Ishikawa (cell line): ENCODE results near the gene APC2.

Experiments
- CEBPB ChIP-seq: IDR thresholded peaks from 2 replicates; pipeline ENCODE4 v1.6.1; 2012
- CREB1 ChIP-seq: IDR thresholded peaks from 2 replicates; pipeline ENCODE4 v1.6.1; 2012; ENCODE audit warnings: low read depth
- EGR1 ChIP-seq: IDR thresholded peaks from 2 replicates; pipeline ENCODE4 v1.6.1; 2012
- EP300 ChIP-seq: IDR thresholded peaks from 2 replicates; pipeline ENCODE4 v1.6.1; 2012; ENCODE audit warnings: borderline replicate concordance
- FOXM1 ChIP-seq: IDR thresholded peaks from 2 replicates; pipeline ENCODE4 v1.6.1; 2012; ENCODE audit warnings: low read depth, borderline replicate concordance
- MAX ChIP-seq: IDR thresholded peaks from 2 replicates; pipeline ENCODE4 v1.6.1; 2012
- NFIC ChIP-seq: IDR thresholded peaks from 2 replicates; pipeline ENCODE4 v1.6.1; 2012
- RAD21 ChIP-seq: IDR thresholded peaks from 2 replicates; pipeline ENCODE4 v1.6.1; 2012; ENCODE audit warnings: low read depth
- REST ChIP-seq: IDR thresholded peaks from 2 replicates; pipeline ENCODE4 v1.6.1; 2012; ENCODE audit warnings: low read depth, mild to moderate bottlenecking
- TAF1 ChIP-seq: IDR thresholded peaks from 2 replicates; pipeline ENCODE4 v1.6.1; 2012; ENCODE audit warnings: low read depth, mild to moderate bottlenecking
- TCF12 ChIP-seq: IDR thresholded peaks from 2 replicates; pipeline ENCODE4 v1.6.1; 2012; ENCODE audit warnings: low read depth
- TEAD4 ChIP-seq: IDR thresholded peaks from 2 replicates; pipeline ENCODE4 v1.6.1; 2012
- USF1 ChIP-seq: IDR thresholded peaks from 2 replicates; pipeline ENCODE4 v1.6.1; 2012
- YY1 ChIP-seq: IDR thresholded peaks from 2 replicates; pipeline ENCODE4 v1.6.1; 2012; ENCODE audit warnings: low read depth
- ZBTB7A ChIP-seq: IDR thresholded peaks from 2 replicates; pipeline ENCODE4 v1.6.1; 2012; ENCODE audit warnings: low read depth

APC2 gene

GRCh38 chr19:1503925-1504773 is 54.2 kb downstream of the APC2 start:
- TF ChIP-seq ZBTB7A, result no peak
- no peak for TF ChIP-seq EGR1
- no peak for TF ChIP-seq FOXM1
- TF ChIP-seq NFIC, result no peak
- no peak for TF ChIP-seq RAD21
- TF ChIP-seq TCF12, result no peak
- no peak for TF ChIP-seq TAF1
- no peak for TF ChIP-seq EP300

GRCh38 chr19:1505012-1505411 is 55.1 kb downstream of the APC2 start:
- no peak for TF ChIP-seq TEAD4
- TF ChIP-seq YY1, result no peak
- TF ChIP-seq EGR1, result no peak
- TF ChIP-seq ZBTB7A, result no peak
- TF ChIP-seq TCF12, result no peak
- TF ChIP-seq EP300, result no peak
- no peak for TF ChIP-seq TAF1
- TF ChIP-seq NFIC, result no peak
- TF ChIP-seq USF1, result no peak
- no peak for TF ChIP-seq RAD21
- TF ChIP-seq FOXM1, result no peak
- no peak for TF ChIP-seq REST
- TF ChIP-seq CREB1, result no peak
- TF ChIP-seq MAX, result no peak
- no peak for TF ChIP-seq CEBPB

- TF ChIP-seq RAD21, result no peak
- no peak for TF ChIP-seq MAX
- TF ChIP-seq USF1, result no peak
- no peak for TF ChIP-seq ZBTB7A
- no peak for TF ChIP-seq TCF12
Observed at GRCh38 chr19:1505991-1506881, 56.3 kb downstream of the APC2 start.

GRCh38 chr19:1507192-1507660 is 57.3 kb downstream of the APC2 start:
- TF ChIP-seq ZBTB7A (no peak), TAF1 (no peak), NFIC (no peak), TCF12 (no peak), FOXM1 (no peak), EP300 (no peak), EGR1 (no peak), MAX (no peak), CREB1 (no peak), USF1 (no peak), REST (no peak), RAD21 (no peak), YY1 (no peak)
